Astrocyte (in vitro differentiated cells and primary cell): ENCODE measurements around the gene UBASH3A. TPM values are rescaled to one million over a fixed set of nuclear protein-coding genes. Genes with fewer than 3 reads are reported as not detected.

Experiments used
- DNase-seq: peaks from one replicate; pipeline ENCODE4 v3.0.0-alpha.2; 2010; ENCODE audit warnings: low read depth
- FAIRE-seq: peaks from 2 replicates; lab custom pipeline; 2011; peaks lifted over from hg19 to GRCh38; lab: Jason Lieb, UNC
- H2AFZ ChIP-seq: 2 replicates; pipeline ENCODE4 v1.6.0; 2012; ENCODE audit warnings: low read depth, low read length, inconsistent platforms
- H3K27ac ChIP-seq: 2 replicates; pipeline ENCODE4 v1.5.1; 2011; ENCODE audit warnings: low read depth, low read length, inconsistent platforms
- H3K27me3 ChIP-seq: 2 replicates; pipeline ENCODE4 v1.6.0; 2011; ENCODE audit warnings: low read length, inconsistent platforms; ENCODE audit not compliant: insufficient read depth
- H3K36me3 ChIP-seq: 2 replicates; pipeline ENCODE4 v1.5.1; 2011; ENCODE audit warnings: low read length, inconsistent platforms; ENCODE audit not compliant: insufficient read depth
- H3K4me1 ChIP-seq: 2 replicates; pipeline ENCODE4 v1.5.1; 2011; ENCODE audit warnings: low read length, inconsistent platforms; ENCODE audit not compliant: insufficient read depth
- H3K4me2 ChIP-seq: 2 replicates; pipeline ENCODE4 v1.6.0; 2012; ENCODE audit warnings: low read length, inconsistent platforms
- H3K4me3 ChIP-seq: 2 replicates; pipeline ENCODE4 v1.5.1; 2011; ENCODE audit warnings: low read depth, mild to moderate bottlenecking, low read length, inconsistent platforms; ENCODE audit not compliant: insufficient read depth
- H3K79me2 ChIP-seq: 2 replicates; pipeline ENCODE4 v1.6.0; 2012; ENCODE audit warnings: mild to moderate bottlenecking, low read length, inconsistent platforms; ENCODE audit not compliant: insufficient read depth
- H3K9ac ChIP-seq: 2 replicates; pipeline ENCODE4 v1.6.0; 2012; ENCODE audit warnings: mild to moderate bottlenecking, low read length, inconsistent platforms
- H3K9me3 ChIP-seq: 2 replicates; pipeline ENCODE4 v1.5.1; 2012; ENCODE audit warnings: low read depth, mild to moderate bottlenecking, low read length, inconsistent platforms; ENCODE audit not compliant: insufficient read depth
- H4K20me1 ChIP-seq: 2 replicates; pipeline ENCODE4 v1.6.0; 2012; ENCODE audit warnings: low read length, inconsistent platforms; ENCODE audit not compliant: insufficient read depth
- H3K27ac Mint-ChIP-seq: one replicate; pipeline ENCODE4 v1.8.0; 2021; ENCODE audit warnings: mild to moderate bottlenecking, mixed read lengths; ENCODE audit not compliant: unreplicated experiment
- H3K27me3 Mint-ChIP-seq: one replicate; pipeline ENCODE4 v1.8.0; 2021; ENCODE audit warnings: low read depth, mixed read lengths; ENCODE audit not compliant: unreplicated experiment
- H3K36me3 Mint-ChIP-seq: one replicate; pipeline ENCODE4 v1.8.0; 2021; ENCODE audit warnings: low read depth, mixed read lengths; ENCODE audit not compliant: unreplicated experiment
- H3K4me1 Mint-ChIP-seq: one replicate; pipeline ENCODE4 v1.8.0; 2021; ENCODE audit warnings: low read depth, mixed read lengths; ENCODE audit not compliant: unreplicated experiment
- H3K4me3 Mint-ChIP-seq: one replicate; pipeline ENCODE4 v1.8.0; 2021; ENCODE audit warnings: mild to moderate bottlenecking, moderate library complexity, mixed read lengths; ENCODE audit not compliant: unreplicated experiment
- H3K9me3 Mint-ChIP-seq: one replicate; pipeline ENCODE4 v1.8.0; 2021; ENCODE audit warnings: mild to moderate bottlenecking, mixed read lengths; ENCODE audit not compliant: unreplicated experiment
- EZH2 ChIP-seq: IDR thresholded peaks from 2 replicates; pipeline ENCODE4 v1.6.1; 2012; ENCODE audit warnings: mild to moderate bottlenecking, low read length, inconsistent platforms; ENCODE audit not compliant: insufficient read depth
- total RNA-seq: library from RNA; stranded (reverse); gene quantifications from 2 replicates; pipeline ENCODE4 v1.2.1, GENCODE V29; 2021
- TF ChIP-seq, protein P1 (sequence below): IDR thresholded peaks from 2 replicates; pipeline ENCODE4 v1.5.1; 2011; ENCODE audit warnings: low read depth, mild to moderate bottlenecking, inconsistent platforms, low read length, moderate library complexity; ENCODE audit not compliant: insufficient read depth

The UBASH3A gene
- total RNA-seq, 1 donor from 2014 or later: not detected

DNA sequence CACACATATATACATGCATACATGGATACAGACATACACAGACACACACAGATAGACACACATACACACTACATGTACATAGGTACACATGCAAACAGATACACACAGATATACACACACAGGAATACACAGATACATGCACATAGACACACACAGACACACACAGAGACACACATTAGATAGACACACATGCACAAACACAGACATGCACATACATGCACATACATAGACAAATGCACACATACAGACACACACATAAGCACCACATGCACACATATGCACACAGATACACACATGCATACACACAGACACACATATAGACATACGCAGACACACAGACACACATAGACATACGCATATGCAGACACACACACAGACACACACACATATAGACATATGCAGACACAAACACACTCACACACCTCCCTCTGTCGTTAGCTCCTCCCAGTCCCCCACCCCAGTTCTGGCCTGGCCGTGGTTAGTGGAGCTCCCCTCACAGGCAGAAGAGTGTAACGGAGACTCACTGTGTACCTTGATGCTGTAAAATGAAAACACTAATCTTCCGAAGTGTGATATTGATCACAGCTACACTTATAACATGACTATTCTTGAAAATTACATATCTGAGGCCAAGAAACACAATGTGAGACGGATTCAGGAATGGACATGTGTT is 7.6 kb downstream of the UBASH3A start:
- Histone ChIP-seq H3K36me3 (no peaks in the 10 kb centered on the region), H3K4me3 (no peak overlapping the region), H3K4me1 (no peaks in the 10 kb centered on the region), H3K9ac (no peak overlapping the region), H3K4me2 (no peak overlapping the region), H3K9me3 (no peaks in the 10 kb centered on the region), H4K20me1 (no peaks in the 10 kb centered on the region), H3K27me3 (peaks cover 2% of the 10 kb centered on the region), H2AFZ (no peak overlapping the region), H3K27ac (no peak overlapping the region), H3K79me2 (no peaks in the 10 kb centered on the region)
- no peak for DNase-seq
- H3K9me3 Mint-ChIP-seq: peaks cover under 1% of the 10 kb centered on the region
- H3K27ac Mint-ChIP-seq: no peak overlapping the region
- no peaks in the 10 kb centered on the region for H3K36me3 Mint-ChIP-seq
- peaks cover 11% of the 10 kb centered on the region for H3K4me1 Mint-ChIP-seq
- TF ChIP-seq, protein P1, sequence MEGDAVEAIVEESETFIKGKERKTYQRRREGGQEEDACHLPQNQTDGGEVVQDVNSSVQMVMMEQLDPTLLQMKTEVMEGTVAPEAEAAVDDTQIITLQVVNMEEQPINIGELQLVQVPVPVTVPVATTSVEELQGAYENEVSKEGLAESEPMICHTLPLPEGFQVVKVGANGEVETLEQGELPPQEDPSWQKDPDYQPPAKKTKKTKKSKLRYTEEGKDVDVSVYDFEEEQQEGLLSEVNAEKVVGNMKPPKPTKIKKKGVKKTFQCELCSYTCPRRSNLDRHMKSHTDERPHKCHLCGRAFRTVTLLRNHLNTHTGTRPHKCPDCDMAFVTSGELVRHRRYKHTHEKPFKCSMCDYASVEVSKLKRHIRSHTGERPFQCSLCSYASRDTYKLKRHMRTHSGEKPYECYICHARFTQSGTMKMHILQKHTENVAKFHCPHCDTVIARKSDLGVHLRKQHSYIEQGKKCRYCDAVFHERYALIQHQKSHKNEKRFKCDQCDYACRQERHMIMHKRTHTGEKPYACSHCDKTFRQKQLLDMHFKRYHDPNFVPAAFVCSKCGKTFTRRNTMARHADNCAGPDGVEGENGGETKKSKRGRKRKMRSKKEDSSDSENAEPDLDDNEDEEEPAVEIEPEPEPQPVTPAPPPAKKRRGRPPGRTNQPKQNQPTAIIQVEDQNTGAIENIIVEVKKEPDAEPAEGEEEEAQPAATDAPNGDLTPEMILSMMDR: no peak
- no peak for TF ChIP-seq EZH2
- H3K4me3 Mint-ChIP-seq: no peak overlapping the region
- H3K27me3 Mint-ChIP-seq: peaks cover 8% of the 10 kb centered on the region
- FAIRE-seq: no peak

DNA sequence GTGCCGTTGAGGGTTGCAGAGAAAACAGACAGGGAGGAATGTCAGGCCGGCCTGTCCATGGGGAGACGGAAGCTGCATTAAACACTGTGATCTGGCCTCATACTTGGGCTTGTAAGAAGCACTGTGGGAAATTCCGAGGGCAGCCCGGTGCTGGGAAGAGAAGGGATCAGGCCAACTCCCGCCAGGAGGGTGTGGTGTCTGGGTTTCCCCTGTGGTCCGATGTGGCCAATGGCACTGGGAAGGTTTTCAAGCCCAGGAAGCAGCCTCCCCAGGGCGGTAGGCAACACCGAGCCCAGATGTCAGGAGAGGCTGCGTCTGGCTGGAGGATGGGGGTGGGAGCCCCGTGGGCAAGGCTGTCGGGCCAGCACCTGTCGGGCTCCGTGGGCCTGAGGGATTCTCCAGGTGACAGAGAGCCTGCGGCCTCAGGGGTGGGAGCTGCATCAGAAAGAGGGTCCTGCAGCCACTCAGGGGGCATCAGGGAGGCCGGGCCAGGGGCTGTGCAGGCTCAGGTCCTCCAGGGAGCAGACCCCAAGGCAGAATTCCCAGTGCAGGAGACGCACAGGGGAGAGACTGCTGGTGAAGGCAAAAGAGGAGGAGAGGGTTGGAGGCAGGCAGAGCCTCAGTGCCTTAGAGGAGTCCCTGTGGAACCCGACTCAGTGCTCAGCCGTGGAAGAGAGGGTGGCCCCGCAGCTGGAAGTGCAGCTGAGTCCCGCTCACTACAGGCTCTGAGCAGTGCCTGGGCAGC is 8.4 kb downstream of the UBASH3A start:
- Histone ChIP-seq H3K9me3 (no peaks in the 10 kb centered on the region), H3K79me2 (no peaks in the 10 kb centered on the region), H3K36me3 (no peaks in the 10 kb centered on the region), H3K4me2 (no peak overlapping the region), H2AFZ (no peak overlapping the region), H3K4me3 (no peak overlapping the region), H3K4me1 (no peaks in the 10 kb centered on the region), H3K27me3 (peaks cover 2% of the 10 kb centered on the region), H3K9ac (no peak overlapping the region), H4K20me1 (no peaks in the 10 kb centered on the region), H3K27ac (no peak overlapping the region)
- no peak for TF ChIP-seq EZH2
- TF ChIP-seq, protein P1: no peak
- Mint-ChIP-seq H3K36me3 (no peaks in the 10 kb centered on the region), H3K4me1 (peaks cover 11% of the 10 kb centered on the region), H3K4me3 (no peak overlapping the region), H3K27me3 (peaks cover 8% of the 10 kb centered on the region), H3K27ac (peak overlapping the region; percentile 9), H3K9me3 (no peaks in the 10 kb centered on the region)
- DNase-seq (peak; percentile 19), FAIRE-seq (no peak)

DNA sequence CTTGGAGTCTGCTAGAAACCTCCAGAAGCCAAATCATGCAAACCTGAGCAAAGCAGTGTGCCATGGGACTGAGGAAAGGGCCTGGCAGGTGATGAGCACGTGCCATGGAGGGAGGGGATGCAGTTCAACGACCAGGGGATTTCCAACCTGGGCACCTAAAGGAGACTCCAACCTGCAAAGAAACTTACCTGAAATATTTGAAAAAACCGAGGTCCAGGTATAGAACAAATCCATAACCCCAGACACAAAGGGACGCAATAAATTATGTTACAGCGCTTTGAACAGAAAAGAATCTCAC is 8.9 kb downstream of the UBASH3A start:
- no peak overlapping the region for H3K27ac ChIP-seq
- H3K79me2 ChIP-seq: no peaks in the 10 kb centered on the region
- H4K20me1 ChIP-seq: no peaks in the 10 kb centered on the region
- DNase-seq: no peak
- Mint-ChIP-seq H3K36me3 (no peaks in the 10 kb centered on the region), H3K27me3 (peaks cover 7% of the 10 kb centered on the region), H3K4me3 (no peak overlapping the region), H3K4me1 (peaks cover 11% of the 10 kb centered on the region), H3K9me3 (no peaks in the 10 kb centered on the region), H3K27ac (peak overlapping the region; percentile 9)
- no peak overlapping the region for H3K4me3 ChIP-seq
- TF ChIP-seq, protein P1: no peak
- TF ChIP-seq EZH2: no peak
- no peak overlapping the region for H2AFZ ChIP-seq
- no peaks in the 10 kb centered on the region for H3K9me3 ChIP-seq
- no peaks in the 10 kb centered on the region for H3K36me3 ChIP-seq
- H3K4me2 ChIP-seq: no peak overlapping the region
- H3K27me3 ChIP-seq: peaks cover 2% of the 10 kb centered on the region
- no peaks in the 10 kb centered on the region for H3K4me1 ChIP-seq
- FAIRE-seq: no peak
- H3K9ac ChIP-seq: no peak overlapping the region
